H7 (cell line): ENCODE measurements around the gene ZNF33B. TPM values are rescaled to one million over a fixed set of nuclear protein-coding genes. Genes with fewer than 3 reads are reported as not detected.

Source experiments
- DNase-seq: peaks from one replicate; pipeline ENCODE4 v3.0.0; 2012
- H3K27me3 ChIP-seq: 2 replicates; pipeline ENCODE4 v1.6.0; 2011; ENCODE audit warnings: mild to moderate bottlenecking, low read length; ENCODE audit not compliant: control insufficient read depth, insufficient read depth
- H3K36me3 ChIP-seq: replicated peaks from 2 replicates; pipeline ENCODE4 v1.5.1; 2011; ENCODE audit warnings: low read length; ENCODE audit not compliant: control insufficient read depth, insufficient read depth
- H3K4me3 ChIP-seq: 2 replicates; pipeline ENCODE4 v1.5.1; 2011; ENCODE audit warnings: low read depth, mild to moderate bottlenecking, control low read depth, low read length, moderate library complexity; ENCODE audit not compliant: insufficient read depth
- total RNA-seq: library from RNA; depleted of rRNA; stranded (reverse); fragments of >200 nt; shearing (Covaris generic); gene quantifications from 2 replicates; pipeline ENCODE4 v1.2.3, GENCODE V29; 2014

Gene ZNF33B
- total RNA-seq, 1 experiment from 2014 or later, result 5.4 TPM

DNA sequence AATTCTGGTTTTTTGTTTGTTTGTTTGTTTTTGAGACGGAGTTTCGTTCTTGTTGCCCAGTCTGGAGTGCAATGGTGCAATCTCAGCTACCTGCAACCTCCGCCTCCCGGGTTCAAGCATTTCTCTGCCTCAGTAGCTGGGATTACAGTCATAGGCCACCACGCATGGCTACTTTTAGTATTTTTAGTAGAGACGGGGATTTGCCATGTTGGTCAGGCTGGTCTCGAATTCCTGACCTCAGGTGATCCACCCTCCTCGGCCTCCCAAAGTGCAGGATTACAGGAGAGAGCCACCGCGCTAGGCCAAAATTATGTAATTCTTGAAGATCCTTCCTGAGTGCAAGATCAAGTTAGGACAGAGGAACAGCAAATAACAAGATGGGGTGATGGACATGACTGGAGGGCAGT is 719 bp downstream of the ZNF33B start:
- no peak for DNase-seq
- Histone ChIP-seq H3K36me3 (no peaks in the 10 kb centered on the region), H3K4me3 (peak overlapping the region; percentile 79), H3K27me3 (no peaks in the 10 kb centered on the region)

DNA sequence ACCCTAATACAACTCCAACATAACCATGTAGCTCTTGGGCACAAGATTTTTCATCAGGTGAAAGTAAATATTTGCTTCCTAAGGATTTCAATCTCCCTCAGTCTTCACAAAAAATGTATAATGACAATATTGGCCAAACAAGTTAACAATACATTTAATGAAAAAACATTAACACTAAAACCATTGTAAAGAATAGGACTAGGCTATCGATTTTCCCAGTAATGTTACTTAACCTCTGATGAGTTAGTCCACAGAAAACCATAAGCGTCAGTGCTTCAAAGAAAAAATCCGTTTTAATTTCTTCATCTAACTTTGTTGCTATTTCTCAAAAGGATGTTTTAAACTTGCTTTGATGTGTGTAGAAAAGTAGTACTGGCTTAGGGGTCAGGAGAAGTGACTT is 1.2 kb downstream of the ZNF33B start:
- DNase-seq, result no peak
- Histone ChIP-seq H3K36me3 (no peaks in the 10 kb centered on the region), H3K4me3 (no peak overlapping the region), H3K27me3 (no peaks in the 10 kb centered on the region)

DNA sequence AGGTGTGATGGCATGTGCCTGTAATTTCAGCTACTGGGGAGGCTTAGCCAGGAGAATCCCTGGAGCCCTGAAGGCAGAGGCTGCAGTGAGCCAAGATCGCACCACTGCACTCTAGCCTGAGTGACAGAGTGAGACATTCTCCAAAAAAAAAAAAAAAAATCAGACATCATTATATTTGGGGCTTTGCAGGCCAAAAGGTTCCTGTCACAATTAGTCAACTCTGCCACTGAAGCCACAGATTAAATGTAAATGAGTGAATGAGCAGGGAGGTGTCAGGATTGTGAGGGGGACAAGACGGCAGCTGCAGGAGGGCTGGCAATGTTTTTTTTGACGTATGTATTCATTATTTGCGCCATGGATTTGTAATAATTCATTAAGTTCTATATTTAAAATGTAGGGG is 3.3 kb downstream of the ZNF33B start:
- Histone ChIP-seq H3K4me3 (no peak overlapping the region), H3K27me3 (no peaks in the 10 kb centered on the region), H3K36me3 (peaks cover 4% of the 10 kb centered on the region)
- DNase-seq, result no peak

DNA sequence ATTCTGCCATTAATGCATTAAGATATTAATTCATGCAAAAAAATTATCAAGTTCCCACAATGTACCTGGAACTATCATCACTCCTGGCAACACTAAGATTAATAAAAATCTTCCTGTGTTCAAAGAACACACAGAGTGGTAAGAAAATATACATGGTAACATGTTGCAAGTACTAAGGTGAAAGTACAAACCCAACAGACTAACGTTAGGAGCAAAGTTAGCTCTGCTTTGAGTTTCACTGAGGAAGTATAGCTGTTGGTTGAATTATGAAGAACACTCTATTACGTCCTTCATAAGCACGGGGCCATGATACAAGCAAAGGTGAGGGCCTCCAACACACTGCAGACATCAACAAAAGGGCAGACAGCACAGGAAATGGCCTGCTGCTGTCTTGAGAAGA is 5.8 kb downstream of the ZNF33B start:
- no peak for DNase-seq
- no peak overlapping the region for H3K4me3 ChIP-seq
- H3K36me3 ChIP-seq, result peaks cover 4% of the 10 kb centered on the region
- H3K27me3 ChIP-seq, result no peaks in the 10 kb centered on the region

DNA sequence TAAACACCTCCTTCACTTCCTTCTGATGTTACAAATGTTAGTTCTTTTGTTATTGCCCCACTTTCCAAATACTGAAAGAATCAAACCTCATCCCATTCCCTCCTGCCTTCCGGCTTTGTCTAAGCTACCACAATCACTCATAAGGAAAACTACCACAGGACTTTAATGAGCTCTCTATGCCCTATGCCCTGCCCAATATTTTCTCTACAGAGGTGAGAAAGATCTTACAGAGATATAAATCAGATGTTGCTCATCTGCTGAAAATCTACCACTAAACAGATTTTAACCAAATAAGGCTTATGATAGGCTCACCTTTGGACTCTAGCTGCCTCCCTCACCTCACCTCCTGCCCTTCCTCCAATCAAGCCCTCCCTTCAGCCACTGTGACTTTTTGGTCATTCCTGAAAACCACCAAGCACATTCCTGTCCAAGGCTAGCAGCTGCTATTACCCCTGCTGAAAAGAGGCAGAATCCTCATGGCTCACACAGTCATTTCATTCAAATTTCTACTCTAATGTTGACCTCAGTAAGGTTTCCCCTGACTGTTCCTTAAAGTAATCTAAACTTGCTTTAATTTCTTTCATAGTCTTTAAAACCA is 7.7 kb downstream of the ZNF33B start:
- no peak for DNase-seq
- H3K27me3 ChIP-seq, result no peaks in the 10 kb centered on the region
- H3K36me3 ChIP-seq, result peaks cover 4% of the 10 kb centered on the region
- H3K4me3 ChIP-seq, result no peak overlapping the region

DNA sequence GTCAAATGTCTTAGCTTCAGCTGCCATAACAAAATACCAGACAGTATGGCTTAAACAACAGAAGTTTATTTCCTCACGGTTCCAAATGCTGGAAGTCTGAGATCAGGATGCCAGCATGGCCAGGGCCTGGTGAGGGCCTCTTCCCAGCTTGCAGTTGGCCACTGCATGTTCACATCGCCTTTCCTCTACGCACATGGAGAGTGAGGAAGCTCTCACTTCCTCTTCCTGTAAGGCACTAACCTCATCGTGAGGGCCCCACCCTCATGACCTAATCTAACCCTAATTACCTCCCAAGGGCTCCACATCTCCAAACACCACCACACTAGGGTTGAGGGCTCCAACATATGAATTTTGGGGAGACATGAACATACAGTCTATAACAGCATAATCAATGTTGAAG is 14.4 kb downstream of the ZNF33B start:
- no peaks in the 10 kb centered on the region for H3K27me3 ChIP-seq
- no peak for DNase-seq
- no peak overlapping the region for H3K4me3 ChIP-seq
- no peaks in the 10 kb centered on the region; the same call in 1 of the 2 replicates for H3K36me3 ChIP-seq

DNA sequence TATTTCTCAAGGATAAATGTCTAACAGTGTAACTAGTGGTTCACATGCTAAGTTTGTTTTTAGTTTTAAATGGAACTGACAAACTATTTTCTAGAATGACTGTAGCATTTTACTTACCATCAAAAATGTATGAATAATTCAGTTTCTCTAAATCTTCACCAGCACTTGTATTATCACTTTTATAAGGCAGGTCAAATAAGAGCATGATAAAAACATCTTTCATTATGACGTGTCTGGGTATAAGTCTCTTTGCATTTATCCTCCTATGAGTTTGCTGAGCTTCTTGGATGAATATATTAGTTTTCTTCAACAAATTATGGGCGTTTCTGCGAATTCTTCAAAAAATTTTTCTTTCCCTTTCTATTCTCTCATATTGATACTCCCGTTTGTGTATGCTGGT is 19.9 kb downstream of the ZNF33B start:
- H3K36me3 ChIP-seq, result no peaks in the 10 kb centered on the region
- no peaks in the 10 kb centered on the region for H3K27me3 ChIP-seq
- no peak for DNase-seq
- H3K4me3 ChIP-seq, result no peak overlapping the region

DNA sequence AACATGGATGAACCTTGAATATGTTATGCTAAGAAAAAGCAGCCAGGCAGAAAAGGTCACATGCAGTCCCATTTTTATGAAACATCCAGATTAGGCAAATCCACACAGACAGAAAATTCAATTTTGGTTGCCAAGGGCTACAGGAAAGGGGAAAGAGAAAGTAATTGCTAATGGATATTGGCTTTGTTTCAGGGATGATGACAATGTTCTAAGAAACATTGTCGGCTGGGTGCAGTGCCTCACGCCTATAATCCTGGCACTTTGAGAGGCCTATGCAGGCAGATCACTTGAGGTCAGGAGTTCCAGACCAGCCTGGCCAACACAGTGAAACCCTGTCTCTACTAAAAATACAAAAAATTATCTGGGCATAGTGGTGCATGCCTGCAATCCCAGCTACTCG is 23.0 kb downstream of the ZNF33B start:
- H3K27me3 ChIP-seq, result no peaks in the 10 kb centered on the region
- DNase-seq, result no peak
- H3K36me3 ChIP-seq, result no peaks in the 10 kb centered on the region; the same call in 1 of the 2 replicates
- no peak overlapping the region for H3K4me3 ChIP-seq

DNA sequence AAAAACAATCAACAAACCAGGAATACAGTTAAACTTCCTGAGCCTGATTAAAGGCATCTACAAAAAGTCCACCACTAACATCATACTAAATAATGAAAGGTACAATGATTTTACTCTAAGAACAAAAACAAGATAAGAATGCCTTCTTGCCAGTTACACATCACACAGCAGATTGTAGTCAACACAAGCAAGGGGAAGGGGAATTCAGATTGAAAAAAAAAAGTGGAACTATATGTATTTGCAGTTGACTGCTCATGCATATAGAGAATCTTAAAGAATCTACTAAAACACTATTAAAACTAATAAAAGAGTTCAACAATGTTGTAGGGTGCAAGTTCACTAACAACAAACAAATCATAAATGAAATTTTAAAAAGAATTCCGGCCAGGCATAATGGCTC is 28.5 kb downstream of the ZNF33B start:
- H3K4me3 ChIP-seq, result no peak overlapping the region
- no peaks in the 10 kb centered on the region for H3K27me3 ChIP-seq
- DNase-seq, result no peak
- H3K36me3 ChIP-seq, result no peaks in the 10 kb centered on the region; the same call in 1 of the 2 replicates

DNA sequence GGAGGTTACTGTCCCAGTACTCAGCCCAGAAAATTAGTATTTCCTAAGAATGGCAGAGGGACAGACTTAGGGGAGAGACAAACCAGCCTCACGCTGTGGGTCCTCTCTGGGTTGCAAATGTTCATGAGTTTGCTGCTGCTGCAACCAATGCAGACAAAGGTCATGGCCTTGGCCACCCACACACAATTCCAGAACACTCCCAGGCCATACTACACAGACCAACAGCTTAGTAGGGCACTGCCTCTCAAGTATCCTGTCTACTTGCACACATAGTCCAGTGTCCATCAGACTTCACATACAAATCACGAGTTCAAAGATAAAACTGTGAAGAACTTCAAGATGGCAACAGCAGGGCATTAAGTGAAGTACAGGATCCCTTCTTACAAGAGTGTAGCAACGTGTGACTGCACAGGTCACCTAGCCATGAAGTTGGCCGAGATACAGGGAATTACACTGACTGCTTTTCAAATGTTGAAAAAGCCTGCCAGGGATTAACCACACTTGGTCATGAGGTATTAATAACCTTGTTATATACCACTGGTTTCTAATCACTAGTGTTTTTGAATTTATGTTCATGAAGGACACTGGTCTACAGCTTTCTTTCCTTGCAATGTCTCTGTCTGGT is 40.0 kb downstream of the ZNF33B start:
- no peak overlapping the region for H3K4me3 ChIP-seq
- no peaks in the 10 kb centered on the region for H3K27me3 ChIP-seq
- DNase-seq, result no peak
- H3K36me3 ChIP-seq, result peaks cover 7% of the 10 kb centered on the region

DNA sequence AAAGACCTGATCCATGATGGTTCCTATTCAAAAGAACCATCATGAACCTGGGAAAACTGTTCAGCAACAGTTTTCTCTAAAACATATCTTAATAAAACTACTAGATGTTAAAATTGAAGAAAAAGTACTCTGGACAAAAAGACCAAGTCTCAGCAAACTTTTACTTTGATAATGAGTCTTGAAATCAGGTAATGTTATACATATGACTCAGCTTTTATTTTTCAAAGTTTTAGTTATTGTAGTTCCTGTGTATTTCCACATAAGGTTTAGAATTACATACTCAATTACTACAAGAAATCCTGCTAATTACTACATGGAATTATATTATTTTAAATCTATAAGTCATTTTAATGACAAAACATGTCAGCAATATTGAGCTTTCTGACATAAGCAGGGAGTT is 42.2 kb downstream of the ZNF33B start:
- Histone ChIP-seq H3K36me3 (peaks cover 16% of the 10 kb centered on the region), H3K27me3 (no peaks in the 10 kb centered on the region), H3K4me3 (no peak overlapping the region)
- DNase-seq, result no peak

DNA sequence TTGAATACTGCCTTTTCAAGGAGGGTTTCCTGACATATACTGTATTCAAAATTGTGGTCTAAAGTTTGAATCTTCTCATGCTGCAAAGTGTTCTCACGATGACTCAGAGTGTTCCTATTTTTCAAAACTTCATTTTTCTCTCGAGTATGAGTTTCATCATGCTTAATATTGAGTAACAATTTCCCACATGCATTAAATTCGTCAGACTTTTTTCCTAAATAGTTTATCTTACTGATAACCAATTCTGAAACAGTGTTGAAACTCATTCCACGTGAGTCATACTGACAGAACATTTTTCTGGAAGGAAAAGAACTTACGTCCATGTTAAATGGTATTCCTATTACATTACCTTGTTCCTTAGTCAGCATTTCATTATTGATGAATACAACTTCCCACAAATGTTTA is 44.1 kb downstream of the ZNF33B start:
- Histone ChIP-seq H3K36me3 (peaks cover 16% of the 10 kb centered on the region), H3K4me3 (no peak overlapping the region), H3K27me3 (no peaks in the 10 kb centered on the region)
- no peak for DNase-seq

DNA sequence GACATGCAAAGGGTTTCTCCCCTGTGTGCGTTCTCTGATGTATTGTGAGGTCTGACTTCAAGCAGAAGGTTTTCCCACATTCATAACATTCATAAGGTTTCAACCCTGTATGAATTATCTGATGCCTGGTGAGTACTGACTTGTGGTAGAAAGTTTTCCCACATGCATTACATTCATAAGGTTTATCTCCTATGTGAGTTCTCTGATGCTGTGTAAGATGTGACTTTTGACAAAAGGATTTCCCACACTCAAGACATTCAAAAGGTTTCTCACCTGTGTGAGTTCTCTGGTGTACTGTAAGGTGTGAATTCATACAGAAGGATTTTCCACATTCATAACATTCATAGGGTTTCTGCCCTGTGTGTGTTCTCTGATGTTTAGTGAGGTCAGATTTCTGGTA is 45.1 kb downstream of the ZNF33B start:
- no peak overlapping the region for H3K4me3 ChIP-seq
- no peaks in the 10 kb centered on the region for H3K27me3 ChIP-seq
- DNase-seq, result no peak
- H3K36me3 ChIP-seq, result peaks cover 16% of the 10 kb centered on the region

DNA sequence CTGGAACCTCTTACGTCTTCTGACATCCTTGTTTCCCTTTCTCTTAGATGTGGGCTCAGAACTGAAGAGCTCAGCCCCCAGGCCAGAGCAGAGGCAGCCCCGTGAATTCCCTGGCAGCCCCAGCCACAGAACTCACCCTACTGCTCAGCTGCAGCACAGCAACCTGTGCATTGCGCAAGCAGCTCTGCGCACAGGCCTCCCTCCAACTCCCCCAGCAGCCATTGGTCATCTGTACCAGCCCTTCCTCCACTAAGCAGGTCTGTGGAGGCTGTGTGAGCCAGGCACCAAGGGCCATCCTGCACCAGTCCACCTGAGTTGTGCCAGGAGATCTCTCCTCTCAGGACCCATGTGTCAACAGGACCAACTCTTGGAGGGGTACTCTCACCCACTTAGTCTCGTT is 54.5 kb downstream of the ZNF33B start:
- DNase-seq, result no peak
- Histone ChIP-seq H3K36me3 (no peaks in the 10 kb centered on the region), H3K27me3 (no peaks in the 10 kb centered on the region), H3K4me3 (no peak overlapping the region)

DNA sequence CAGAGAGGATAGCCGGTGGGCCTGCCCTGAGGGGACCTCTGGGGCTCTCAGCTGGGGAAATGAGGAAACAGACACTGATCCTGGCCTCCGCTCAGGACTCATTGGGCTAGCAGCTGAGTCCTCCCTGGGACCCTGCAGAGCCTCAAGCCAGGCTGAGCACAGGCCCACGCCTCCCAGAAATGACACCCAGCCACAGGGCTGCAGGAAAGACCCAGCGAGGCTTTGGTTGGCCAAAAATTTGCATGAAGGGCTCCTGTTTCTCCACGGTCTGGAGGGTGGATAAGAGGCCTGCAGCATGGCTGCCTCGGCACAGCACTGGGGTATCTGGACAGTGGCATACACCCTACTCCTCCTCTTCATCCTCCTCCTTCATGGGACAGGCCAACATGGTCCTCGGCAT is 60.4 kb downstream of the ZNF33B start:
- no peak for DNase-seq
- no peaks in the 10 kb centered on the region for H3K36me3 ChIP-seq
- H3K27me3 ChIP-seq, result no peaks in the 10 kb centered on the region
- H3K4me3 ChIP-seq, result no peak overlapping the region

DNA sequence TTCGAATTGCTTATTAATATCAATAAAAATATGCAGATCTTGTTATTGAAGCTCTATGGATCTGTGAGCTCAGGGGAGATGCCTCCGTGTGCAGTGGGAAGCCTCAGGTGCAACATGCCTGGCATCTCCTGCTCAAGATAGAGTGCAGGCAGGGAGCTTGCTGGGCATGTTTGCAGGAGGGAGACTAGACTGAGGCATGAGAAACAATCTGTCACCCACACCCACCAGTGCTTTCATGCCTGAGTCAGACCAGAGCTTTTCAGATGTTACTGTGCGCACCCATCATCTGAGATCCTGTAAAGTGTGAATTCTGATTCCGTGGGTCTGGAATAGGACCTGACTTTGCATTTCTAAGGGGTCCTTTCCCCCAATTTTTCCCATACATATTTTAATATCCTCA is 62.0 kb downstream of the ZNF33B start:
- Histone ChIP-seq H3K27me3 (no peaks in the 10 kb centered on the region), H3K4me3 (no peak overlapping the region), H3K36me3 (no peaks in the 10 kb centered on the region)

More for the DNA sequence above, 62.0 kb downstream of the ZNF33B start:
- no peak for DNase-seq
